ENCODE data around the gene RBM34. TPM values are rescaled to one million over a fixed set of nuclear protein-coding genes. Genes with fewer than 3 reads are reported as not detected.

RBM34 gene
- total RNA-seq, 1 donor from 2014 or later, result 72.1 TPM

DNA sequence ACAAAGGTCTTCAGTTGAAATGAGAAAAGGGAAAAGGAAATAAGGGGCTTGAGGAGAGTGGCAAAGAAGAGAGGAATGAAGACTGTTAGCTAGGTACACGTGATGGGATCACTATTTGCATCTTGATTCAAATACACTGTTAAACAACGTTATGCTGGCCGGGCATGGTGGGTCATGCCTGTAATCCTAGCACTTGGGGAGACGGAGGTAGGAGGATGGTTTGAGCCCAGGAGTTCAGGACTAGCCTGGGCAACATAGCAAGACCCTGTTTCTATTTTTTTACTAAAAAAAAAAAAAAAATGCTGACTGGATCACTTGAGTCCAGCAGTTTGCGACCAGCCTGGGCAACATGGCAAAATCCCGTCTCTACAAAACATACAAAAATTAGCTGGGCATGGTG is 2.4 kb downstream of the RBM34 start:
- TF ChIP-seq, protein P1, sequence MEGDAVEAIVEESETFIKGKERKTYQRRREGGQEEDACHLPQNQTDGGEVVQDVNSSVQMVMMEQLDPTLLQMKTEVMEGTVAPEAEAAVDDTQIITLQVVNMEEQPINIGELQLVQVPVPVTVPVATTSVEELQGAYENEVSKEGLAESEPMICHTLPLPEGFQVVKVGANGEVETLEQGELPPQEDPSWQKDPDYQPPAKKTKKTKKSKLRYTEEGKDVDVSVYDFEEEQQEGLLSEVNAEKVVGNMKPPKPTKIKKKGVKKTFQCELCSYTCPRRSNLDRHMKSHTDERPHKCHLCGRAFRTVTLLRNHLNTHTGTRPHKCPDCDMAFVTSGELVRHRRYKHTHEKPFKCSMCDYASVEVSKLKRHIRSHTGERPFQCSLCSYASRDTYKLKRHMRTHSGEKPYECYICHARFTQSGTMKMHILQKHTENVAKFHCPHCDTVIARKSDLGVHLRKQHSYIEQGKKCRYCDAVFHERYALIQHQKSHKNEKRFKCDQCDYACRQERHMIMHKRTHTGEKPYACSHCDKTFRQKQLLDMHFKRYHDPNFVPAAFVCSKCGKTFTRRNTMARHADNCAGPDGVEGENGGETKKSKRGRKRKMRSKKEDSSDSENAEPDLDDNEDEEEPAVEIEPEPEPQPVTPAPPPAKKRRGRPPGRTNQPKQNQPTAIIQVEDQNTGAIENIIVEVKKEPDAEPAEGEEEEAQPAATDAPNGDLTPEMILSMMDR (IDR thresholded peaks at IDR 0.05; ENCODE audit: unreplicated experiment), result no peak
- Mint-ChIP-seq H3K36me3 (peaks cover 10% of the 10 kb centered on the region), H3K4me3 (peak overlapping the region; percentile 4), H3K27me3 (ENCODE audit: low read depth) (no peaks in the 10 kb centered on the region), H3K27ac (no peak overlapping the region), H3K9me3 (no peaks in the 10 kb centered on the region), H3K4me1 (peaks cover 13% of the 10 kb centered on the region)
- DNase-seq (ENCODE audit: low spot score in 2 of 2, unreplicated experiment in 2 of 2), result no peak

DNA sequence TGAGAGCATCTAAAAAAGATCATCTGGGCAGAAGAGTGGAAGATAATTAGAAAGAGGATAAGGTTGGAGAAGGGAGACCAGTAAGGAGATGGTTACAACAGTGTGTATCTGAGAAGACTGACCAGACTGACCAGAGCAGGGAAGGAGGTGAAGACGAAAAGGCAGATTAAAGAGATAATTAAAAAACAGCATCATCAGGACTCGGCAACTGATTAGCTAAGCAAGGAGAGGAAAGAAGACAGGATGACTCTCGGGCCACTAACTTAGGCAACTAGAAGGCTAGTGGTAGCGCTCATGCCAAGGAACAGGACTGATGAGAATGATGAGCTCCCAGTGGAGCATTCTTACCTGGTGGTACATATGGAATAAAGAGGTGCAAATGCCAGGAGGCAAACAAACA is 3.9 kb downstream of the RBM34 start:
- H3K27me3 Mint-ChIP-seq (ENCODE audit: low read depth), result no peaks in the 10 kb centered on the region
- TF ChIP-seq, protein P1 (IDR thresholded peaks at IDR 0.05; ENCODE audit: unreplicated experiment), result no peak
- no peak overlapping the region for H3K4me3 Mint-ChIP-seq
- H3K27ac Mint-ChIP-seq, result no peak overlapping the region
- peaks cover 14% of the 10 kb centered on the region for H3K36me3 Mint-ChIP-seq
- peaks cover 13% of the 10 kb centered on the region for H3K4me1 Mint-ChIP-seq
- H3K9me3 Mint-ChIP-seq, result no peaks in the 10 kb centered on the region
- no peak for DNase-seq (ENCODE audit: low spot score in 2 of 2, unreplicated experiment in 2 of 2)

DNA sequence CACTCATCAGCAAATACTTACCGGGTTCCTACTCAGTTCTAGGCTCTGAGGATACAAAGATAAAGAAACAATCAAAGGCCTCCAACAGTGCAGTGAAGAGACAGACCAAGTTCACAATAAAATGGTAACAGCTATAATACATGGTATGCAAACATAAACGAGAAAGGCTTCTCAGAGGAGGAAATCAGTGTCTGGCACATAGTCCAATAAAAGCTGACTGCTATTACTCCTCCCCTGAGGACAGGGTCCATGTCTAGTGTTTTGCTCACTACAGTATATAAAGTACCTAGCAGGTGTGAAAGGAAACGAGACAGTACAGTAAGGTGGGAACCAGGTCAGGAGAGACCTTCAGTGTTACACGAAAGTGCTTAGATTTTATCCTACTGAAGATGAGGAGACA is 4.3 kb downstream of the RBM34 start:
- Mint-ChIP-seq H3K27me3 (ENCODE audit: low read depth) (no peaks in the 10 kb centered on the region), H3K27ac (no peak overlapping the region), H3K4me1 (peaks cover 11% of the 10 kb centered on the region), H3K9me3 (no peaks in the 10 kb centered on the region), H3K36me3 (peaks cover 14% of the 10 kb centered on the region), H3K4me3 (no peak overlapping the region)
- no peak for DNase-seq (ENCODE audit: low spot score in 2 of 2, unreplicated experiment in 2 of 2)
- TF ChIP-seq, protein P1 (IDR thresholded peaks at IDR 0.05; ENCODE audit: unreplicated experiment), result no peak

GRCh38 chr1:235156265-235156664 is 4.8 kb downstream of the RBM34 start:
- no peak overlapping the region for H3K27ac Mint-ChIP-seq
- H3K27me3 Mint-ChIP-seq (ENCODE audit: low read depth), result no peaks in the 10 kb centered on the region
- H3K4me3 Mint-ChIP-seq, result no peak overlapping the region
- peaks cover 17% of the 10 kb centered on the region for H3K36me3 Mint-ChIP-seq
- TF ChIP-seq, protein P1 (IDR thresholded peaks at IDR 0.05; ENCODE audit: unreplicated experiment), result no peak
- H3K9me3 Mint-ChIP-seq, result no peaks in the 10 kb centered on the region
- peaks cover 9% of the 10 kb centered on the region for H3K4me1 Mint-ChIP-seq
- no peak for DNase-seq (ENCODE audit: low spot score in 2 of 2, unreplicated experiment in 2 of 2)

DNA sequence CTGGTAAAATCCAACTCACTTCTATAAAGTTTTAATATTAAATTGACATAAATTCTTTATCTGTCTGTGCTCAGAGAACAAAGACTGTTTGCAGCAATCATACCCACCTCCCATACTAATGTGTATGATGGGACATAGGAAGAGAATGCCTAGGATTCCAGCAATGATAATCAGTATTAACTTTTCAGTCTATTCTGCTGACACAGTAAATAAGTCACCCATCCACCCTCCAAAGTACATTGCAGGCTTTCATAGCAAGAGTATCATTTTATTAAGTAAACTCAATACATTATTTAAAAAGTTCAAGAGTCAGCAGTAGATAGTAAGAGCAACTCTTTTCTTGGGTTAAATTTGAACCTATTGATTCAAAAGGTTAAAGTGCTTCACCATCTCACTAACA is 8.8 kb downstream of the RBM34 start:
- Mint-ChIP-seq H3K27me3 (ENCODE audit: low read depth) (no peaks in the 10 kb centered on the region), H3K36me3 (peaks cover 34% of the 10 kb centered on the region), H3K9me3 (no peaks in the 10 kb centered on the region), H3K27ac (no peak overlapping the region), H3K4me1 (no peaks in the 10 kb centered on the region), H3K4me3 (no peak overlapping the region)
- TF ChIP-seq, protein P1 (IDR thresholded peaks at IDR 0.05; ENCODE audit: unreplicated experiment), result no peak
- DNase-seq (ENCODE audit: low spot score in 2 of 2, unreplicated experiment in 2 of 2), result no peak

DNA sequence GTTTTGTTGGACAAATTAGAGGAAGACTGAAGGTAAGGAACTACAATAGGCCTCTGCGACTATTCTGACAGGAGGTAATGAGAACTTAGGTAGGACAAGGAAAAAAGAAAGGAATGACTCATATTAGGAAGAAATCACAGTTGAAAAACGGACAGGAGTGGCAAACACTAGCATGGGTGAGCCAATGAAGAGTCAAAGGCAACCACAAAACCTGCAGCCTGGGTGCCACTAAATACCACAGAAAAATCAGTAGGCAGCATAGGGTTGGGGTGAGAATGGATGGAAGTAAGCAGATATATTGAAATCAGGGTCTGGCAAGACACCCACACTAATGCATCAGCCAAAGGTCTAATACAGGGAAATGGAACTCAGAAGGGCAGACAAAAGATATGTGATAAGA is 10.0 kb downstream of the RBM34 start:
- H3K4me1 Mint-ChIP-seq, result no peaks in the 10 kb centered on the region
- no peaks in the 10 kb centered on the region for H3K27me3 Mint-ChIP-seq (ENCODE audit: low read depth)
- H3K9me3 Mint-ChIP-seq, result no peaks in the 10 kb centered on the region
- peaks cover 38% of the 10 kb centered on the region for H3K36me3 Mint-ChIP-seq
- no peak for DNase-seq (ENCODE audit: low spot score in 2 of 2, unreplicated experiment in 2 of 2)
- no peak overlapping the region for H3K27ac Mint-ChIP-seq
- no peak overlapping the region for H3K4me3 Mint-ChIP-seq
- TF ChIP-seq, protein P1 (IDR thresholded peaks at IDR 0.05; ENCODE audit: unreplicated experiment), result no peak

All from mesothelial cell of epicardium (in vitro differentiated cells).